Measurements from ENCODE around the gene ADAR. TPM values are rescaled to one million over a fixed set of nuclear protein-coding genes. Genes with fewer than 3 reads are reported as not detected.

The ADAR gene
- total RNA-seq, 2 donors from 2014 or later = 54.0 to 103 TPM

GRCh38 chr1:154581766-154582165 lies 26.2 kb downstream of the ADAR start:
- TF ChIP-seq POLR2A (IDR thresholded peaks at IDR 0.05) = no peak
- no peak for TF ChIP-seq CTCF (IDR thresholded peaks at IDR 0.05)
- no peaks in the 10 kb centered on the region for H3K27me3 ChIP-seq
- peaks cover 9 to 51% of the 10 kb centered on the region in 2 donors for H3K36me3 ChIP-seq (replicated peaks in 1 of 2; ENCODE audit: insufficient read depth in 1 of 2, low read depth in 2 of 2)
- H3K4me1 ChIP-seq = no peaks in the 10 kb centered on the region
- no peak overlapping the region for H3K4me3 ChIP-seq
- 56 to 63% methylated on average over 2 to 3 of the region's 3 CpGs for WGBS, 2 donors
- no peak for DNase-seq
- no peak overlapping the region for H3K27ac ChIP-seq
- intact Hi-C loops (cut with DNase I) = loop anchor here (10.0 kb wide), 1 partner anchor 57 kb away; no protein-coding TSS in a partner anchor
- no peak for ATAC-seq
- H3K9me3 ChIP-seq = no peaks in the 10 kb centered on the region

GRCh38 chr1:154579374-154579773 lies 28.6 kb downstream of the ADAR start:
- DNase-seq = no peak
- no peak overlapping the region for H3K4me3 ChIP-seq
- H3K36me3 ChIP-seq (replicated peaks in 1 of 2; ENCODE audit: insufficient read depth in 1 of 2, low read depth in 2 of 2) = peaks cover 7 to 34% of the 10 kb centered on the region in 2 donors
- no peak overlapping the region for H3K27ac ChIP-seq
- no peaks in the 10 kb centered on the region for H3K27me3 ChIP-seq
- intact Hi-C loops (cut with DNase I) = no loop called here
- H3K9me3 ChIP-seq = no peaks in the 10 kb centered on the region
- WGBS, 2 donors = 65 to 81% methylated on average over 8 of the region's 8 CpGs
- no peak for ATAC-seq
- no peaks in the 10 kb centered on the region for H3K4me1 ChIP-seq
- TF ChIP-seq CTCF (IDR thresholded peaks at IDR 0.05) = no peak
- no peak for TF ChIP-seq POLR2A (IDR thresholded peaks at IDR 0.05)

GRCh38 chr1:154578058-154578418 lies 29.9 kb downstream of the ADAR start:
- H3K27me3 ChIP-seq = no peaks in the 10 kb centered on the region
- DNase-seq = no peak
- H3K4me1 ChIP-seq = no peaks in the 10 kb centered on the region
- 58 to 60% methylated on average over 4 to 6 of the region's 6 CpGs for WGBS, 2 donors
- intact Hi-C loops (cut with DNase I) = no loop called here
- no peak for TF ChIP-seq POLR2A (IDR thresholded peaks at IDR 0.05)
- no peak for TF ChIP-seq CTCF (IDR thresholded peaks at IDR 0.05)
- no peaks in the 10 kb centered on the region for H3K9me3 ChIP-seq
- H3K27ac ChIP-seq = no peak overlapping the region
- peaks cover 0 to 23% of the 10 kb centered on the region in 2 donors for H3K36me3 ChIP-seq (replicated peaks in 1 of 2; ENCODE audit: insufficient read depth in 1 of 2, low read depth in 2 of 2)
- H3K4me3 ChIP-seq = no peak overlapping the region
- peak; percentile 16 for ATAC-seq

- H3K9me3 ChIP-seq = no peaks in the 10 kb centered on the region
- H3K4me1 ChIP-seq = no peaks in the 10 kb centered on the region
- DNase-seq (no peak), ATAC-seq (no peak)
- WGBS, 2 donors = 63 to 71% methylated on average over 3 to 7 of the region's 7 CpGs
- intact Hi-C loops (cut with DNase I) = no loop called here
- no peaks in the 10 kb centered on the region for H3K27me3 ChIP-seq
- TF ChIP-seq POLR2A (IDR thresholded peaks at IDR 0.05) = no peak
- no peak overlapping the region for H3K4me3 ChIP-seq
- peaks cover 0 to 18% of the 10 kb centered on the region in 2 donors for H3K36me3 ChIP-seq (replicated peaks in 1 of 2; ENCODE audit: insufficient read depth in 1 of 2, low read depth in 2 of 2)
- peak overlapping the region in 1 of 4 donors; percentile 46 for H3K27ac ChIP-seq
Observed at GRCh38 chr1:154577346-154578057, 30.5 kb downstream of the ADAR start.

- H3K4me1 ChIP-seq = no peaks in the 10 kb centered on the region
Observed at GRCh38 chr1:154575951-154576566, 31.9 kb downstream of the ADAR start.

More at GRCh38 chr1:154575951-154576566, 31.9 kb downstream of the ADAR start:
- WGBS, 2 donors = 60 to 72% methylated on average over 6 to 8 of the region's 8 CpGs
- intact Hi-C loops (cut with DNase I) = no loop called here
- TF ChIP-seq POLR2A (IDR thresholded peaks at IDR 0.05) (no peak), CTCF (IDR thresholded peaks at IDR 0.05) (no peak)
- Histone ChIP-seq H3K4me3 (no peak overlapping the region), H3K27ac (no peak overlapping the region), H3K36me3 (replicated peaks in 1 of 2; ENCODE audit: insufficient read depth in 1 of 2, low read depth in 2 of 2) (peaks cover 0 to 8% of the 10 kb centered on the region in 2 donors), H3K9me3 (no peaks in the 10 kb centered on the region), H3K27me3 (no peaks in the 10 kb centered on the region)
- DNase-seq (no peak), ATAC-seq (no peak)
